GM12878 (cell line): Measurements from ENCODE around the gene ADAMTS2. TPM values are rescaled to one million over a fixed set of nuclear protein-coding genes. Genes with fewer than 3 reads are reported as not detected.

Experiments used
- ATAC-seq: fragments of 200-7000 bp; cut with Tn5 transposase; 3 replicates; pipeline ENCODE4 v1.9.1; 2020; ENCODE audit warnings: mild to moderate bottlenecking, moderate library complexity
- BruUV-seq: library from RNA; stranded (reverse); fragments of 400-500 nt; replicated peaks from 2 replicates; lab custom pipeline; 2021; lab: Mats Ljungman, UMichigan
- CTCF ChIA-PET: fragments of 300-600 bp; sonication (Branson Sonifier 250); formaldehyde crosslinking; extraction: SDS; loops from one replicate; lab custom pipeline; 2021; ENCODE audit warnings: inconsistent platforms; lab: Yijun Ruan, JAX
- POLR2A ChIA-PET: fragments of 350-600 bp; formaldehyde crosslinking; extraction: SDS; loops from one replicate; lab custom pipeline; 2021; ENCODE audit warnings: inconsistent platforms; lab: Charles Lee
- RAD21 ChIA-PET: fragments of 300-600 bp; sonication (Branson Sonifier 250); formaldehyde crosslinking; loops from one replicate; lab custom pipeline; 2023; ENCODE audit warnings: antibody characterized with exemption; ENCODE audit not compliant: unreplicated experiment; lab: Charles Lee
- SMC1A ChIA-PET: fragments of 300-600 bp; sonication (Branson Sonifier 250); formaldehyde crosslinking; loops from one replicate; lab custom pipeline; 2023; ENCODE audit not compliant: unreplicated experiment, uncharacterized antibody; lab: Charles Lee
- DNase-seq: peaks from one replicate; pipeline ENCODE4 v3.0.0-alpha.2; 2011; ENCODE audit warnings: low read depth, low spot score
- FAIRE-seq: peaks from 3 replicates; lab custom pipeline; 2011; peaks lifted over from hg19 to GRCh38; lab: Jason Lieb, UNC
- H2AFZ ChIP-seq: 2 replicates; pipeline ENCODE4 v1.6.0; 2011; ENCODE audit warnings: low read depth, low read length, control low read depth; ENCODE audit not compliant: control insufficient read depth
- H3K27ac ChIP-seq: 2 replicates; pipeline ENCODE4 v1.5.1; 2011; ENCODE audit warnings: control low read depth; ENCODE audit not compliant: control insufficient read depth, insufficient read depth
- H3K27me3 ChIP-seq, 2 experiments: replicated peaks in 1 of 2; 2 replicates each; pipeline versions ENCODE4 v1.6.0 to v1.6.1; 2011; ENCODE audit warnings: low read length in 1 of 2; ENCODE audit not compliant: control insufficient read depth in 2 of 2, insufficient read depth in 2 of 2
- H3K36me3 ChIP-seq, 2 experiments: 2 replicates each; pipeline ENCODE4 v1.5.1; 2011; ENCODE audit warnings: low read length in 1 of 2; ENCODE audit not compliant: control insufficient read depth in 2 of 2, insufficient read depth in 2 of 2
- H3K4me1 ChIP-seq: 2 replicates; pipeline ENCODE4 v1.6.1; 2011; ENCODE audit warnings: mild to moderate bottlenecking, low read length, moderate library complexity, mixed read lengths; ENCODE audit not compliant: control insufficient read depth, insufficient read depth
- H3K4me2 ChIP-seq: 2 replicates; pipeline ENCODE4 v1.6.0; 2011; ENCODE audit warnings: control low read depth; ENCODE audit not compliant: control insufficient read depth, insufficient read depth
- H3K4me3 ChIP-seq: fragments of 200-600 bp; sonication (generic); 2 replicates; pipeline ENCODE4 v1.5.1; 2016
- H3K79me2 ChIP-seq: 2 replicates; pipeline ENCODE4 v1.6.0; 2011; ENCODE audit warnings: low read length; ENCODE audit not compliant: control insufficient read depth, insufficient read depth
- H3K9ac ChIP-seq: 2 replicates; pipeline ENCODE4 v1.8.0; 2011; ENCODE audit warnings: low read length, control low read depth, mixed read lengths; ENCODE audit not compliant: control insufficient read depth, insufficient read depth
- H3K9me3 ChIP-seq: replicated peaks from 3 replicates; pipeline ENCODE4 v1.5.1; 2011; ENCODE audit warnings: mild to moderate bottlenecking, low read length; ENCODE audit not compliant: control insufficient read depth, insufficient read depth
- H4K20me1 ChIP-seq: 2 replicates; pipeline ENCODE4 v1.6.0; 2011; ENCODE audit not compliant: control insufficient read depth, insufficient read depth
- ATF2 ChIP-seq: IDR thresholded peaks from 2 replicates; pipeline ENCODE4 v1.6.1; 2012; ENCODE audit warnings: low read length, inconsistent platforms
- CREB1 ChIP-seq: IDR thresholded peaks from 2 replicates; pipeline ENCODE4 v1.6.1; 2012; ENCODE audit warnings: low read depth, mild to moderate bottlenecking, inconsistent platforms
- EP300 ChIP-seq, 2 experiments: fragments of 150-350 bp in 1 of 2; IDR thresholded peaks; 2 replicates each; pipeline ENCODE4 v1.6.1; 2011 to 2012; ENCODE audit warnings: low read depth in 2 of 2, low read length in 2 of 2, borderline replicate concordance in 1 of 2, improper control_type of control experiment in 1 of 2, inconsistent platforms in 1 of 2; ENCODE audit not compliant: control insufficient read depth in 1 of 2
- MTA3 ChIP-seq: IDR thresholded peaks from 2 replicates; pipeline ENCODE4 v1.6.1; 2012; ENCODE audit warnings: low read length, inconsistent platforms, borderline replicate concordance
- NR2F1 ChIP-seq: fragments of 450-650 bp; conservative IDR thresholded peaks from 2 replicates; pipeline ENCODE4 v1.6.1; 2017; ENCODE audit warnings: mild to moderate bottlenecking
- POLR2A ChIP-seq: IDR thresholded peaks from 2 replicates; pipeline ENCODE4 v1.6.1; 2011; ENCODE audit warnings: low read depth, mild to moderate bottlenecking, low read length
- RB1 ChIP-seq: fragments of 450-650 bp; formaldehyde crosslinking; IDR thresholded peaks from 2 replicates; pipeline ENCODE4 v1.6.1; 2017; ENCODE audit warnings: mild to moderate bottlenecking, borderline replicate concordance
- RCOR1 ChIP-seq: conservative IDR thresholded peaks from 2 replicates; pipeline ENCODE4 v1.6.1; 2012; ENCODE audit warnings: low read depth, low read length, improper control_type of control experiment
- RFX5 ChIP-seq: IDR thresholded peaks from 2 replicates; pipeline ENCODE4 v1.6.1; 2011; ENCODE audit warnings: low read depth, low read length, improper control_type of control experiment
- SREBF1 ChIP-seq: IDR thresholded peaks from 2 replicates; pipeline ENCODE4 v1.6.1; 2012; ENCODE audit warnings: mild to moderate bottlenecking, low read length
- TAF1 ChIP-seq: IDR thresholded peaks from 2 replicates; pipeline ENCODE4 v1.6.1; 2011; ENCODE audit warnings: mild to moderate bottlenecking, low read depth, low read length, borderline replicate concordance
- ZNF384 ChIP-seq: IDR thresholded peaks from 2 replicates; pipeline ENCODE4 v1.6.1; 2012; ENCODE audit warnings: low read depth, mild to moderate bottlenecking, low read length, improper control_type of control experiment, borderline replicate concordance
- ZNF592 ChIP-seq: fragments of 450-650 bp; IDR thresholded peaks from 2 replicates; pipeline ENCODE4 v1.6.1; 2017; ENCODE audit warnings: mild to moderate bottlenecking, moderate library complexity
- ZNF622 ChIP-seq: fragments of 450-650 bp; IDR thresholded peaks from 2 replicates; pipeline ENCODE4 v1.6.1; 2017; ENCODE audit warnings: mild to moderate bottlenecking, inconsistent platforms
- ZNF687 ChIP-seq: fragments of 450-650 bp; IDR thresholded peaks from 2 replicates; pipeline ENCODE4 v1.6.1; 2017; ENCODE audit warnings: mild to moderate bottlenecking, moderate library complexity
- WGBS: methylation state at CpG from one replicate; pipeline ENCODE4 v1.1.6; 2016; ENCODE audit warnings: low lambda C conversion rate; ENCODE audit not compliant: insufficient replicate concordance, insufficient coverage; ENCODE audit errors: missing lambda C conversion rate; 5-methylcytosine and 5-hydroxymethylcytosine counted together
- in situ Hi-C: fragments of 300-500 bp; cut with MboI; formaldehyde crosslinking; loops from 9 replicates; pipeline ENCODE4 v1.14.3; 2018; ENCODE audit warnings: mixed read lengths
- intact Hi-C: fragments of 100-400 bp; cut with micrococcal nuclease; formaldehyde crosslinking; loops from one replicate; pipeline ENCODE4 v1.14.2; 2022; ENCODE audit not compliant: unreplicated experiment
- polyA plus RNA-seq, 11 experiments: library from polyadenylated mRNA; depleted of rRNA in 4 of 11; unstranded in 6 of 11; stranded (reverse) in 5 of 11; fragments of >200 nt; fragmentation: Nextera tagmentation in 4 of 11; fragmentation: Illumina TruSeq in 1 of 11; extraction: Ambion mirVana in 4 of 11; extraction: Trizol in 1 of 11; gene quantifications; 1 replicate in 1 of 11; 2 replicates in 10 of 11; pipeline versions ENCODE4 v1.2.1 to v1.2.3, GENCODE V29; 2011 to 2016; ENCODE audit warnings: inconsistent platforms in 2 of 11, missing spikeins in 2 of 11, low read depth in 1 of 11
- total RNA-seq, 4 experiments: library from RNA; depleted of rRNA in 3 of 4; stranded (reverse); fragments of >200 nt in 3 of 4; fragmentation: Illumina TruSeq in 1 of 4; extraction: Trizol in 1 of 4; gene quantifications; 2 replicates each; pipeline versions ENCODE4 v1.2.1 to v1.2.3, GENCODE V29; 2013 to 2021

Gene ADAMTS2
- total and polyA plus RNA-seq, 10 of the 15 experiments (the other 5 are each of a cell fraction or from before 2014, with no cell fraction given) = 0.03 to 0.05 TPM; not detected in 8

GRCh38 chr5:179241175-179241574 lies 104.1 kb downstream of the ADAMTS2 start (continued):
- TF ChIP-seq ZNF687 = no peak
- no peak for TF ChIP-seq RB1
- TF ChIP-seq ATF2 = no peak
- no peak for TF ChIP-seq MTA3

- RAD21 ChIA-PET = no interaction called here
- Histone ChIP-seq H3K9ac (no peak overlapping the region), H3K4me3 (no peak overlapping the region), H2AFZ (no peak overlapping the region), H3K4me2 (no peak overlapping the region), H3K27ac (no peak overlapping the region), H3K4me1 (no peaks in the 10 kb centered on the region), H3K79me2 (no peaks in the 10 kb centered on the region), H3K36me3 (no peaks in the 10 kb centered on the region), H3K9me3 (peaks cover 1% of the 10 kb centered on the region; the same call in 1 of the 3 replicates), H4K20me1 (no peaks in the 10 kb centered on the region), H3K27me3 (no peaks in the 10 kb centered on the region)
- POLR2A ChIA-PET = no interaction called here
- SMC1A ChIA-PET = no interaction called here
- CTCF ChIA-PET = no interaction called here
- intact Hi-C loops = no loop called here
- no peak for ATAC-seq
- no TSS peak for BruUV-seq
- in situ Hi-C loops = no loop called here
- no peak for DNase-seq
- FAIRE-seq = no peak
- 66% methylated on average over 14 of the region's 14 CpGs for WGBS
- TF ChIP-seq ZNF592 (no peak), EP300 (IDR thresholded peaks at IDR 0.05; ENCODE audit: borderline replicate concordance in 1 of 2, control insufficient read depth in 1 of 2, low read depth in 2 of 2, low read length in 2 of 2) (no peak), TAF1 (no peak), CREB1 (no peak), NR2F1 (no peak), SREBF1 (no peak), RFX5 (no peak), RCOR1 (no peak), ZNF622 (no peak), POLR2A (no peak), ZNF384 (no peak)
Measured at GRCh38 chr5:179240561-179240960, 104.7 kb downstream of the ADAMTS2 start.
